ENCODE results near the gene MAMLD1. TPM values are rescaled to one million over a fixed set of nuclear protein-coding genes. Genes with fewer than 3 reads are reported as not detected.

MAMLD1 gene
- total RNA-seq, 2 donors from 2014 or later, result 1.7 to 1.9 TPM

DNA sequence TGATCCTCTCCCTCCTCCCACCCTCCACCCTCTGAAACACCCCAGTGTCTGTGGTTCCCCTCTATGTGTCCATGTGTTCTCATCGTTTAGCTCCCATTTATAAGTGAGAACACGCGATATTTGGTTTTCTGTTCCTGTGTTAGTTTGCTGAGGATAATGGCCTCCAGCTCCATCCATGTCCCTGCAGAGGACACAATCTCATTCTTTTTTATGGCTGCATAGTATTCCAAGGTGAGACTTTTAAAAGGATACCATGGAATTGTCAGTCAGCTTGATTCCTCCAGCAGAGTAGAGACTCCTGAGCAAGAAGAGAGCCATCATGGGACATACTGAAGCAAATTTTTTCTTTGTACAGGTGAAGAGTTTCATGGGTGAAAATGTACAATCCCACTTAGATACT, 166.5 kb downstream of the MAMLD1 start:
- no peaks in the 10 kb centered on the region for H3K36me3 Mint-ChIP-seq (ENCODE audit: low read depth)

DNA sequence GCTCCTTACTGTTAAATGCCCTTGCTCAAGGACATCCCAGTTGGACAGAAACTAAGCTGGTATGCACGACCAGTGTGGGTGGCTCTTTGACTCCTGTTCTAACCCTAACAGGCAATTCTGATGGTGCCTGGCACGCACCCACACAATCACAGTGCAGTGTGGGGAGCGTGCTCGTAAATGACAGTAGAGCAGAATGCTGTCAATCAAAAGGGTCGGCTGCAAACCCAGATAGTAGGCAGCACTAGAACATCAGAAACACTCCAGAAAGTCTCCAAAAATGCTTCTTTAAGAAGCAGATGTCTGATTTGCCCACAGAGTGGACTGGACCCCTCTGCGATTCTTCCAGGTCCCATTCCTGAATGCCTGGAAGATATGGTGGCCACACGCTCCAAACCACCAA, 167.7 kb downstream of the MAMLD1 start:
- no peaks in the 10 kb centered on the region for H3K4me1 Mint-ChIP-seq
- H3K9me3 ChIP-seq (ENCODE audit: control insufficient read depth, low read length, poor library complexity, severe bottlenecking), result no peaks in the 10 kb centered on the region
- H3K27ac Mint-ChIP-seq, result no peak overlapping the region
- H3K27me3 Mint-ChIP-seq, result no peaks in the 10 kb centered on the region
- no peak overlapping the region for H3K4me3 Mint-ChIP-seq
- DNase-seq (no peak), ATAC-seq (no peak)
- H3K36me3 Mint-ChIP-seq (ENCODE audit: low read depth), result no peaks in the 10 kb centered on the region

More for the DNA sequence above, 166.5 kb downstream of the MAMLD1 start:
- H3K27ac Mint-ChIP-seq, result no peak overlapping the region
- no peaks in the 10 kb centered on the region for H3K4me1 Mint-ChIP-seq
- no peaks in the 10 kb centered on the region for H3K9me3 ChIP-seq (ENCODE audit: control insufficient read depth, low read length, poor library complexity, severe bottlenecking)
- no peak overlapping the region for H3K4me3 Mint-ChIP-seq
- ATAC-seq, result no peak
- H3K27me3 Mint-ChIP-seq, result no peaks in the 10 kb centered on the region
- DNase-seq, result no peak

DNA sequence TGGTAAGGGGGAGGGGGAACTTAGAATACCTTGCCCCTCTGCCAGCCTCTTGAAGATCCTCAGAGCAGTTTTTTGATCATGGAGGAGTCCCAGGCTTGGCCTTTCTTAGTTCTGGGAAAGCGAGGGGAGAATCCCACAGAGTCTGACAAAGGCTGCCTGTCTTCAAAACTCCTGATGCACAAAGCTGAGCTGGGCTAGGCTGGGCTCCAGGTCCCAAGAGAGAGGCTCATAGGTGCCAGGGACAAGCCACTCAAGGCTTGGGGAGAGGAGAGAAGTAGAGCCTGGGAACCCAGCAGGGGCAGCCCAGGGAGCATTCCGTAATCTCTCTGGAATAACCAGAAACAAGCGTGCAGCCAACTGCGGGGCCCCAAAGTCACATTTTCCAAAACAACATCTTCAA, 168.3 kb downstream of the MAMLD1 start:
- Mint-ChIP-seq H3K36me3 (ENCODE audit: low read depth) (no peaks in the 10 kb centered on the region), H3K4me1 (no peaks in the 10 kb centered on the region), H3K27me3 (no peaks in the 10 kb centered on the region)

DNA sequence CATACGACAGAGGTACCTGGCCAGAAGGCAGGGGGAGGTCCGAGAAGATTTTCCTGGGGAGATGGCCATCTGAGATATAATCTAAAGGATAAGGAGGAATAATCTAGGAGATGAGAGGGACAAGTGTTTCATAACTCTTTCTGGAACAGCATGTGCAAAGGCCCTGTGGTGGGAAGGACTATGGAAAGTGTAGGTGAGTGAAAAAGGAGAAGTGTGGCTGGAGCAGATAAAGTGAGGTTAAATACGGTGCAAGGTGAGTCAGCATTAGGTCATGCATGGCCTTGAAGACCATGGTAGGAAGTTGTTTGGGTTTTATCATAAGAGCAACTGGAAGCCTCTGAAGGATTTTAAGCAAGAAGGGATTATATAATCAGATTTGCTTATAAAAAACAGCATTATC, 170.7 kb downstream of the MAMLD1 start:
- H3K4me3 Mint-ChIP-seq, result no peak overlapping the region
- H3K9me3 ChIP-seq (ENCODE audit: control insufficient read depth, low read length, poor library complexity, severe bottlenecking), result no peaks in the 10 kb centered on the region
- H3K27me3 Mint-ChIP-seq, result no peaks in the 10 kb centered on the region
- no peak for DNase-seq
- H3K4me1 Mint-ChIP-seq, result no peaks in the 10 kb centered on the region
- no peak overlapping the region for H3K27ac Mint-ChIP-seq
- no peak for ATAC-seq
- H3K36me3 Mint-ChIP-seq (ENCODE audit: low read depth), result no peaks in the 10 kb centered on the region

More for the DNA sequence above, 168.3 kb downstream of the MAMLD1 start:
- ATAC-seq (no peak), DNase-seq (no peak)
- no peaks in the 10 kb centered on the region for H3K9me3 ChIP-seq (ENCODE audit: control insufficient read depth, low read length, poor library complexity, severe bottlenecking)
- Mint-ChIP-seq H3K27ac (no peak overlapping the region), H3K4me3 (no peak overlapping the region)

DNA sequence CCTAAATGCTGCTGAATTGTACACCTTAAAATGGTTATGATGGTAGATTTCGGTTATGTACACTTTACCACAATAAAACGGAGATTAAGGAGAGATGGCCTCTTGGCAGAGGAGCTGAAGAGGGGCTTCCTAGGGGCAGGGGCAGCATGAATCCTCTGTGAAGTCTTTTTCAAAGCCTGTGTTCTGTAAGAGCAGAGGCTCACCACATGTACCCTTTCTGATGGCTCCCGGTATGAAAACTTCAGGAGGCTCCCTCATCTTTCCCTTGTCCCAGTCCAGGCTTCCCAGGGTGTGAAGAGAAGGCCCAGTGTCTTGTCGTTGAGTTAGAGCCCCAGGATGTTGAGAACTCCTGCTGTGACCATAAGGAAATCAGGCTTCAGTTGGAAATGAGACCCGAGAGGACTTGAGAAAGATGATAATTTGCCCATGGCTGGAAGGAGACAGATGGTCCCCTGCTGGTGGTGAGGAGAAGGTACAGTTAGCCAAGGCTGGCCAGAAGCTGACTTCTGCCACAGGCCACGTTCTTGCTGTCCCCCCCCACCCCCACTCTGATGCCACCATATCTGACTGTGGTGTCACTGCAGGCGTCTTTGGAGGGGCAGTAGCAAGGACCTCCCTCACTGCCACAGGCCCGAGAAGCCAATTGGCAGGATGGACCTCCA, 173.5 kb downstream of the MAMLD1 start:
- H3K4me3 Mint-ChIP-seq, result no peak overlapping the region
- no peaks in the 10 kb centered on the region for H3K36me3 Mint-ChIP-seq (ENCODE audit: low read depth)
- H3K9me3 ChIP-seq (ENCODE audit: control insufficient read depth, low read length, poor library complexity, severe bottlenecking), result no peaks in the 10 kb centered on the region
- no peak for DNase-seq
- no peaks in the 10 kb centered on the region for H3K27me3 Mint-ChIP-seq
- ATAC-seq, result no peak
- no peaks in the 10 kb centered on the region for H3K4me1 Mint-ChIP-seq
- H3K27ac Mint-ChIP-seq, result no peak overlapping the region

DNA sequence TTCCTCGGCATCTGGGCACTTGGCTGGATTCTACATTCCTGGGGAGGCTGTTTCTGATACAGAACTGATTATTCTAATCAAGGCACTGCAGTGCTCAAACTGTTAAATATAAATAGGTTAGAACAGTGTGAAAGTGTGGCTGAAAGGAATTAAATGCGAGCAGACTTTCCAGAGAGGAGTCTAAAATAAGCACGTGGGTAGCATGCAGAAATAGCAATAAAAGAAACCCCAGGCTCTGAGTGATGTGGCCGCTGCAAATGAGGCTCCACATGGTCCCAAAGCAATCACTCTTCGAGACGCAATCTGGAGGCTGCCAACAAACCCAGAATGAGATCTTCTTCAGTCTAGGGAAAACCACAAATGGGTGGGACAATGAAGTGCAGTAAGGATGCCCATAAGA, 174.7 kb downstream of the MAMLD1 start:
- H3K36me3 Mint-ChIP-seq (ENCODE audit: low read depth), result no peaks in the 10 kb centered on the region
- H3K27ac Mint-ChIP-seq, result no peak overlapping the region
- H3K4me1 Mint-ChIP-seq, result no peaks in the 10 kb centered on the region
- ATAC-seq (no peak), DNase-seq (no peak)
- no peaks in the 10 kb centered on the region for H3K27me3 Mint-ChIP-seq
- no peak overlapping the region for H3K4me3 Mint-ChIP-seq
- H3K9me3 ChIP-seq (ENCODE audit: control insufficient read depth, low read length, poor library complexity, severe bottlenecking), result no peaks in the 10 kb centered on the region

DNA sequence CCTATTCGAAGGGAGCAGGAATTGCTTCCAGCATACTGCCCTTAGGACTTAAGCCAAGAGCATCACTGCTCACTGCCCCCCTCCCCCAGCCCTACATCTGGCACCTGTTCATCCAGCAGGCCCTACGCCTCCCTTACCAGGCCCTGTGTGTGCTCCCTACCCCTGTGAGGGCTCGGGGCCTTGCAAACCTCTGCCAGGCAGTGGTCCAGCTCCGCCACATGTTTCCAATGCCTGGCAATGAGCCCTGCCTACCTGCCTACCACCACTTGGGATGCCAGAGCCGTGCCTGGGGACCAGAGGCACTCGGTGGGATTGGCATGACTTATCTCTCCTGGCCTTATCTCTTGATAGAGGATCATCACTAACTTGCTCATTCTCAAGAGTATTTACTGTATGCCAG, 177.8 kb downstream of the MAMLD1 start:
- H3K27ac Mint-ChIP-seq, result no peak overlapping the region
- H3K9me3 ChIP-seq (ENCODE audit: control insufficient read depth, low read length, poor library complexity, severe bottlenecking), result no peaks in the 10 kb centered on the region
- ATAC-seq (no peak), DNase-seq (no peak)
- H3K27me3 Mint-ChIP-seq, result no peaks in the 10 kb centered on the region
- H3K36me3 Mint-ChIP-seq (ENCODE audit: low read depth), result no peaks in the 10 kb centered on the region
- no peak overlapping the region for H3K4me3 Mint-ChIP-seq
- H3K4me1 Mint-ChIP-seq, result no peaks in the 10 kb centered on the region

DNA sequence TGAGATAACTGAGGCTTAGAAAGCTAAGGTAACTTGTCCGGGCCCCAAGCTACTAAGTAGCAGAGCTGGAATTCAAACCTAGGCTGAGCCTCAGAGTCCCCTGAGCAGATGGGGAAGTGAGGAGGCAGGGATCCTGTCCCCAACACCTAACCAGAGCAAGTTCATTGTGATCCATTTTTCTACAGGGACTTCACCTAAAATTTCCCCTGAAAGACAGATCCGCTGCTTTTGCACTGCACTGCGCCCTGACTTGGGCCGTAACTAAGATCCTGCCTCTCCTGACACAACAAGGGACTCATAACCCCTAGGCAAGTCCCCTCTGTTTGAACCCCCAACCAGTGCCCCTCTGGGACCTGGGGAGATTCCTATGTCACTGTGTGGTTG, 179.7 kb downstream of the MAMLD1 start:
- peak overlapping the region; percentile 56 for H3K27ac Mint-ChIP-seq
- ATAC-seq, result no peak
- no peak overlapping the region for H3K4me3 Mint-ChIP-seq
- DNase-seq, result no peak
- H3K9me3 ChIP-seq (ENCODE audit: control insufficient read depth, low read length, poor library complexity, severe bottlenecking), result no peaks in the 10 kb centered on the region
- H3K36me3 Mint-ChIP-seq (ENCODE audit: low read depth), result no peaks in the 10 kb centered on the region
- H3K4me1 Mint-ChIP-seq, result peaks cover 8% of the 10 kb centered on the region
- H3K27me3 Mint-ChIP-seq, result no peaks in the 10 kb centered on the region

DNA sequence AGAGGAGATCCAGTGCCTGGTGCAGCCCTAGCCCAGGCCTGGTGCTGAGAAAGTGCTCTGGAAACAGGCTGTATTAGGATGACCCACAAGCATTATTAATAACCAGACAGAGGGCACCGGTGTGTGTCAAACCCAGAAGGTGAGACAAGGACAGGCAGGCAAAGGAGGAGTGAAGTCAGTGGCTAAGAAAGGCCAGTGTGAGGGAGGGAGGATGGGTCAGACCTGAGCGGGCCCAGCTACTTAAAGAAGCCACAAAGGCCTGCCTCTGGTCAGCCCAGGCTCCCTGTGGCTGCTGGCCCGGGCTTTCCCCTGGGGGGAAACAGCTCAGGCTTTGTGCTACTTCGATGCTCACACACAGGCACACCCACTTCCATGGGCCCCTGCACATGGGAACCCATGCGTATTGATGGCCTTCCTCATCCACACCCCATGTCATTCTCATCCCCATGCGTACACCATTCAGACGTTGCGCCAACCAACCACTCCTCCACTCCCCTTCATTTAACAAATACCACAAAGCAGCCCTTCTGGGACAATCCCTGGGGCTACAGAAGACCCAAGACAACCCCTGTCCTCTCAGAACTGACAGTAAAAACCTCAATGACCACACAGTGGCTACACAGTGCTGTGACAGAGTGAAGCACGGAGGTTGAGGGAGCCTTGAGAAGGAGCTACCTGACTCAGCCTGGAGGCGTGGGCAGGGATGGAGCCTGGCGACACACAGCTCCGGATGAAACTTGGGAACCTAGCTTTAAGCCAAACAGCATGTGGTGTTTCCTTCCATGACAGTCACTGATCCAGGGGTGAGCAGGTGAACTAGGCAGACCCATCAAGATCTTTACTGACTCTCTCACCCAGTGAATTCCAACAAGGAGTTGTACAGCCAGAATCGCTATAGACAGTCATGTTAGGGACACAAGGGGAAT, 180.4 kb downstream of the MAMLD1 start:
- H3K9me3 ChIP-seq (ENCODE audit: control insufficient read depth, low read length, poor library complexity, severe bottlenecking), result no peaks in the 10 kb centered on the region
- H3K4me3 Mint-ChIP-seq, result no peak overlapping the region
- peak overlapping the region; percentile 56 for H3K27ac Mint-ChIP-seq
- H3K36me3 Mint-ChIP-seq (ENCODE audit: low read depth), result no peaks in the 10 kb centered on the region
- no peaks in the 10 kb centered on the region for H3K27me3 Mint-ChIP-seq
- ATAC-seq, result no peak
- H3K4me1 Mint-ChIP-seq, result peaks cover 11% of the 10 kb centered on the region
- no peak for DNase-seq

DNA sequence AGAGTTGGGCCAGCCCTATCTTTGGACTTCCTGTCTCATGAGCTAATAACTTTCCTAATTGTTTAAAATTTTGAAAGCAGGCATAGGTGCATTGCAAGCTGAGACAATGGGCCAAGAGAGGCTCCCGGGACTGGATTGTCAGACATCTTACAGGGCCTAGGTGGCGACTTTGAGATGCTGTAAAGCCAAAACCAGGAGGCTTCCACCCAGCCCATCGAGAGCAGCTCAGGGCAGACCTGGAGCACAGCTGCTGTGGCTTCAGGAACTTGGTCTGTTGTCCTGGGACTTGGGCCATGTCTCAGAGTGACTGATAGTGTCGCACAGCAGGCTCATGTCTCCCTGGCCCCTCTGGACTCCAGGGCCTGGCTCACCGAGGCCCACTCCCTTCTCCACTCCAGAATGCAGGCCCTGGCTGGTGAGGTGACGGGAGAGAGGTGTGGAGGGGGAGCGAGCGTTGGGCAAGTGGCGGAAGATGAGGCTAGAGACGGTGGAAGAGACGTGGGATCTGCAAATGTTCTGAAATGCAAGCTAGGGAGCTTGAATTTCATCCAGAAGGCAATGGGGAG, 181.2 kb downstream of the MAMLD1 start:
- H3K9me3 ChIP-seq (ENCODE audit: control insufficient read depth, low read length, poor library complexity, severe bottlenecking), result no peaks in the 10 kb centered on the region
- H3K4me1 Mint-ChIP-seq, result peaks cover 11% of the 10 kb centered on the region
- DNase-seq (no peak), ATAC-seq (no peak)
- no peaks in the 10 kb centered on the region for H3K36me3 Mint-ChIP-seq (ENCODE audit: low read depth)
- H3K27ac Mint-ChIP-seq, result no peak overlapping the region
- H3K4me3 Mint-ChIP-seq, result no peak overlapping the region
- H3K27me3 Mint-ChIP-seq, result no peaks in the 10 kb centered on the region

DNA sequence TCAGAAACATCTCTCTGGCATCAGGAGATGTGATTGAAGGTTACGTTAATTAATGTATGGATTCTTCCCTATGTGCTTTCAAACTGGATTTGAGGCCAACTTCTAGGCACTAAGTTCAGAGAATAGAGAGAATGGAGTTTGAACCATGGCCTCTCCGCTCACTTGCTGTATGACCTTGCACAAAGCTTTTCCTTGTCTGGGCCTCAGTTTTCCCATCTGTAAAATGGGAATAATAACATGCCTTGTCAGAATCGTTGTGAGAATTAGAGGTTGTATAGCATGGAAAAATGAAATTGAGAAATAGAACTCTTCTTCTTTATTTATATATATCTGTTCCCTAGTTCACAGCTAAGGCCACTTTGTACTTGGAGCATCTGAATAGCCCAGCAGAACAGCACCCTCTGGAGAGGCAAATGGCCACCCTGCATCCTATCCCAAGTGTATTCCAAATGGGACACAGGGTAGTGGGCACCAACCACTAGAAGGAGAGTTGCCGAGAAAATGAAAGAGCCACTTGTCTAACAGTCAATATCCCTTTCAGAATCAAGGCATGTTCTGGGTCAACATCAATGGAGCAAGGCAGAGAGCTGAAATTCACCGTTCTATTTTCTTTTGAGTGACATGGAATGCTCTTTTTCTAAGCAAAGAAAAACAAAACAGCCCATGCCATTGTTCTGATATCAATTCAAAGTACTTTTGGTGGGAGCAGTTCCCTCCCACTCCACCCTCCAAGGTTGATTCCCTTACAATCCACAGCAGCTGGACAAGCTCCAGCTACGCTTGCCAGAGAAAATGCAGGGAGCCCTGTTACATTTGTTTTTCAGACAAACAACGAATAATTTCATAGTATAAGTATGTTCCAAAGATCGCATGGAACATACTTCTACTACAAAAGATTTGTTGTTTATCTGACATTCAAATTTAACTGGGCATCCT, 182.0 kb downstream of the MAMLD1 start:
- H3K9me3 ChIP-seq (ENCODE audit: control insufficient read depth, low read length, poor library complexity, severe bottlenecking), result no peaks in the 10 kb centered on the region
- Mint-ChIP-seq H3K4me3 (no peak overlapping the region), H3K4me1 (peaks cover 11% of the 10 kb centered on the region), H3K27me3 (no peaks in the 10 kb centered on the region), H3K27ac (no peak overlapping the region), H3K36me3 (ENCODE audit: low read depth) (no peaks in the 10 kb centered on the region)
- ATAC-seq (no peak), DNase-seq (no peak)

DNA sequence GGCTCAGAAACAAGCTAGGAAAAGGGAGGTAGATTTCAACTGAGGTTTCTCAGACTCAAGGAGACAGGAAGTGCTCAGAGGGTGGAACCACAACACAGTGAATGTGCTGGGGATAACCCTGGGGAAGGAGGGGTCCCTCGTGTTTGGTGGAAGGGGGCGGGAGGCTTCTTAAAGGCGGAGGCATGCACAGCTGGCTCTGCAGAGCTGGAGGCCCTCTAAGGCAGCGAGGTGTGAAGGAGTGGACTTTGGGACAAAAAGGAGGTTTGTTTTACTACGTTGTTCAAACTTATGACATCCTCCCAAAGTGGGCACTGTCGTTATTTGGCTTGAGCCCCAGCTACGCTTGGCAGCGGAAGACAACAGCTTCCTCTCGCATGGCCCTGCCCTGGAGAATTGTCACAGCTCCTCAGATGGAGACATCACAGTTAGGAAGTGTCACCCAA, 183.6 kb downstream of the MAMLD1 start:
- no peaks in the 10 kb centered on the region for H3K9me3 ChIP-seq (ENCODE audit: control insufficient read depth, low read length, poor library complexity, severe bottlenecking)
- Mint-ChIP-seq H3K36me3 (ENCODE audit: low read depth) (no peaks in the 10 kb centered on the region), H3K4me3 (peak overlapping the region; percentile 84), H3K27me3 (no peaks in the 10 kb centered on the region), H3K27ac (peak overlapping the region; percentile 94), H3K4me1 (peaks cover 11% of the 10 kb centered on the region)
- ATAC-seq, result peak; percentile 92
- DNase-seq, result peak; percentile 12 to 26 (median 21)

All from T-helper 17 cell (primary cell).